Measurements from ENCODE around the gene FGFR2.

DNA sequence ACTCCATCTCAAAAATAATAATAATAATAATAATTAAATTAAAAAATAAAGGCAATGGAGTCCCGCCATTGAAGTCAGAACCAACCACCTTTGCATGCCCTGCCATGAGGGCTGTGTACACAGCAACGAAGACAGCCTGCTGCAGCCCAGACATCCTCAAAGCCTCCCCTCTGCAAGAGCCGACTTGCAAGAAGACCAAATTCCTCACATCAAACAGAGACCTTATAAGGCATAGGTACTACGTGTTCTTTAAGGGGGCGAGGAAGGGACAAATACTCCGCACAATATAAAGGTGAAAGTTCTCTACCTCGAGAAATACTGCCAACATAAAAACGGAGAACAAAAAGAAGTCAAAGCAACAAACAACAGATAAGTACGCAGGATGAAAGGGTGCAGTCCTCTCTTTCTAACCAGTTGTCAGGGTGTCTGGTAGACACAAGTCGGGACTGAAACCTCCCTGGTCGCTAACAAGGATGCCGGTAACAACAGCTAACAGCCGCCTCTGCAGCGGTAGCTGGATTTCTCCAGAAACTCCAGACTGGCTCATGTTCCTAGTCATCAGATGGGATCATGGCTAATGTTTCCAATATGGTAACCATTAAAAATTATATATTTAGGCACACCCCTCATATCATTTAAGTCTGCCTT is 23.6 kb downstream of the FGFR2 start:
- TF ChIP-seq, protein P1, sequence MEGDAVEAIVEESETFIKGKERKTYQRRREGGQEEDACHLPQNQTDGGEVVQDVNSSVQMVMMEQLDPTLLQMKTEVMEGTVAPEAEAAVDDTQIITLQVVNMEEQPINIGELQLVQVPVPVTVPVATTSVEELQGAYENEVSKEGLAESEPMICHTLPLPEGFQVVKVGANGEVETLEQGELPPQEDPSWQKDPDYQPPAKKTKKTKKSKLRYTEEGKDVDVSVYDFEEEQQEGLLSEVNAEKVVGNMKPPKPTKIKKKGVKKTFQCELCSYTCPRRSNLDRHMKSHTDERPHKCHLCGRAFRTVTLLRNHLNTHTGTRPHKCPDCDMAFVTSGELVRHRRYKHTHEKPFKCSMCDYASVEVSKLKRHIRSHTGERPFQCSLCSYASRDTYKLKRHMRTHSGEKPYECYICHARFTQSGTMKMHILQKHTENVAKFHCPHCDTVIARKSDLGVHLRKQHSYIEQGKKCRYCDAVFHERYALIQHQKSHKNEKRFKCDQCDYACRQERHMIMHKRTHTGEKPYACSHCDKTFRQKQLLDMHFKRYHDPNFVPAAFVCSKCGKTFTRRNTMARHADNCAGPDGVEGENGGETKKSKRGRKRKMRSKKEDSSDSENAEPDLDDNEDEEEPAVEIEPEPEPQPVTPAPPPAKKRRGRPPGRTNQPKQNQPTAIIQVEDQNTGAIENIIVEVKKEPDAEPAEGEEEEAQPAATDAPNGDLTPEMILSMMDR (IDR thresholded peaks at IDR 0.05), result no peak
- no peak for TF ChIP-seq POLR2A (IDR thresholded peaks at IDR 0.05)
